ENCODE data around the gene CDH9. TPM values are rescaled to one million over a fixed set of nuclear protein-coding genes. Genes with fewer than 3 reads are reported as not detected.

Gene CDH9
- total RNA-seq, 1 donor from 2014 or later = 0.68 TPM

- Mint-ChIP-seq H3K4me3 (no peak overlapping the region), H3K27me3 (no peaks in the 10 kb centered on the region), H3K9me3 (no peaks in the 10 kb centered on the region), H3K4me1 (ENCODE audit: unreplicated experiment) (no peaks in the 10 kb centered on the region), H3K27ac (no peak overlapping the region), H3K36me3 (no peaks in the 10 kb centered on the region)
- TF ChIP-seq CTCF (conservative IDR thresholded peaks at IDR 0.05) = no peak
- DNase-seq (ENCODE audit: extremely low spot score, unreplicated experiment) = no peak
Observed at GRCh38 chr5:26833596-26833995, 204.8 kb downstream of the CDH9 start.
